H9 (cell line): ENCODE measurements around the gene RBFOX1. TPM values are rescaled to one million over a fixed set of nuclear protein-coding genes. Genes with fewer than 3 reads are reported as not detected.

Experiments
- DNase-seq: peaks from one replicate; pipeline ENCODE4 v3.0.0-alpha.2; 2017
- H2AFZ ChIP-seq: one replicate; pipeline ENCODE4 v1.6.1; 2013; ENCODE audit warnings: mild to moderate bottlenecking, low read length, control low read depth, moderate library complexity
- H2AK5ac ChIP-seq: 2 replicates; pipeline ENCODE4 v1.6.1; 2013; ENCODE audit warnings: low read length, control low read depth, mixed read lengths; ENCODE audit not compliant: insufficient read length
- H2BK120ac ChIP-seq: one replicate; pipeline ENCODE4 v1.6.1; 2013; ENCODE audit warnings: low read depth, mild to moderate bottlenecking, low read length, control low read depth, inconsistent platforms; ENCODE audit not compliant: poor library complexity, severe bottlenecking
- H2BK12ac ChIP-seq: 2 replicates; pipeline ENCODE4 v1.6.1; 2013; ENCODE audit warnings: low read length, control low read depth, mixed read lengths, low read depth; ENCODE audit not compliant: insufficient read length
- H2BK15ac ChIP-seq: 2 replicates; pipeline ENCODE4 v1.6.1; 2013; ENCODE audit warnings: low read depth, low read length, control low read depth
- H2BK20ac ChIP-seq: one replicate; pipeline ENCODE4 v1.6.1; 2013; ENCODE audit warnings: low read depth, mild to moderate bottlenecking, low read length, control low read depth, inconsistent platforms; ENCODE audit not compliant: poor library complexity, severe bottlenecking
- H2BK5ac ChIP-seq: 2 replicates; pipeline ENCODE4 v1.6.1; 2013; ENCODE audit warnings: low read length, control low read depth, mixed read lengths; ENCODE audit not compliant: insufficient read length
- H3K14ac ChIP-seq: 2 replicates; pipeline ENCODE4 v1.6.1; 2013; ENCODE audit warnings: low read length, control low read depth; ENCODE audit not compliant: insufficient read depth
- H3K18ac ChIP-seq: 2 replicates; pipeline ENCODE4 v1.6.1; 2013; ENCODE audit warnings: low read depth, mild to moderate bottlenecking, mixed read lengths, low read length, control low read depth; ENCODE audit not compliant: insufficient read length
- H3K23ac ChIP-seq: 2 replicates; pipeline ENCODE4 v1.6.1; 2013; ENCODE audit warnings: low read length, control low read depth, mixed read lengths, low read depth; ENCODE audit not compliant: insufficient read length
- H3K23me2 ChIP-seq: 2 replicates; pipeline ENCODE4 v1.6.1; 2013; ENCODE audit warnings: low read depth, mild to moderate bottlenecking, mixed read lengths, low read length, control low read depth; ENCODE audit not compliant: insufficient read length, poor library complexity, severe bottlenecking
- H3K27ac ChIP-seq: 2 replicates; pipeline ENCODE4 v1.5.1; 2013; ENCODE audit warnings: low read length, control low read depth, mixed read lengths, low read depth; ENCODE audit not compliant: insufficient read length
- H3K27me3 ChIP-seq: 2 replicates; pipeline ENCODE4 v1.6.1; 2013; ENCODE audit warnings: low read length, control low read depth, inconsistent platforms; ENCODE audit not compliant: insufficient read depth
- H3K4ac ChIP-seq: 2 replicates; pipeline ENCODE4 v1.6.1; 2013; ENCODE audit warnings: low read depth, mild to moderate bottlenecking, control low read depth, inconsistent platforms, low read length, moderate library complexity
- H3K4me1 ChIP-seq: 2 replicates; pipeline ENCODE4 v1.6.1; 2013; ENCODE audit warnings: low read length, control low read depth, inconsistent platforms; ENCODE audit not compliant: insufficient read depth
- H3K4me2 ChIP-seq: 2 replicates; pipeline ENCODE4 v1.6.1; 2013; ENCODE audit warnings: low read length, control low read depth, mixed read lengths; ENCODE audit not compliant: insufficient read length, insufficient read depth
- H3K56ac ChIP-seq: 2 replicates; pipeline ENCODE4 v1.6.1; 2013; ENCODE audit warnings: low read depth, mild to moderate bottlenecking, mixed read lengths, low read length, control low read depth; ENCODE audit not compliant: insufficient read length
- H3K79me1 ChIP-seq: 2 replicates; pipeline ENCODE4 v1.6.1; 2013; ENCODE audit warnings: low read depth, mild to moderate bottlenecking, moderate library complexity, low read length, control low read depth, inconsistent platforms; ENCODE audit not compliant: insufficient read depth, poor library complexity, severe bottlenecking
- H3K79me2 ChIP-seq: 2 replicates; pipeline ENCODE4 v1.6.1; 2013; ENCODE audit warnings: low read length, control low read depth, inconsistent platforms; ENCODE audit not compliant: insufficient read depth
- H3K9ac ChIP-seq: 2 replicates; pipeline ENCODE4 v1.6.1; 2013; ENCODE audit warnings: low read length, control low read depth, mixed read lengths; ENCODE audit not compliant: insufficient read length; ENCODE audit errors: extremely low read depth
- H3K9me3 ChIP-seq: one replicate; pipeline ENCODE4 v1.6.1; 2013; ENCODE audit warnings: low read depth, low read length, inconsistent platforms; ENCODE audit not compliant: control insufficient read depth
- H3T11ph ChIP-seq: one replicate; pipeline ENCODE4 v1.6.1; 2013; ENCODE audit warnings: mild to moderate bottlenecking, low read length, control low read depth, inconsistent platforms
- H4K20me1 ChIP-seq: one replicate; pipeline ENCODE4 v1.6.1; 2013; ENCODE audit not compliant: control insufficient read depth, insufficient read length, insufficient read depth
- H4K5ac ChIP-seq: 2 replicates; pipeline ENCODE4 v1.6.1; 2013; ENCODE audit warnings: low read depth, mild to moderate bottlenecking, mixed read lengths, low read length, control low read depth; ENCODE audit not compliant: insufficient read length
- H4K8ac ChIP-seq: replicated peaks from 2 replicates; pipeline ENCODE4 v1.6.1; 2013; ENCODE audit warnings: low read length, control low read depth, mixed read lengths, low read depth; ENCODE audit not compliant: insufficient read length
- H4K91ac ChIP-seq: 2 replicates; pipeline ENCODE4 v1.6.1; 2013; ENCODE audit warnings: low read depth, mild to moderate bottlenecking, moderate library complexity, mixed read lengths, low read length, control low read depth; ENCODE audit not compliant: insufficient read length
- H3K27ac Mint-ChIP-seq, 3 experiments: 2 replicates in 2 of 3; 3 replicates in 1 of 3; pipeline ENCODE4 v1.8.0; 2020 to 2021; ENCODE audit warnings: mixed read lengths in 3 of 3, mild to moderate bottlenecking in 1 of 3, moderate library complexity in 1 of 3
- H3K27me3 Mint-ChIP-seq: 2 replicates; pipeline ENCODE4 v1.8.0; 2021; ENCODE audit warnings: low read depth, mild to moderate bottlenecking, moderate library complexity, mixed read lengths
- H3K36me3 Mint-ChIP-seq, 3 experiments: 2 replicates in 2 of 3; 3 replicates in 1 of 3; pipeline ENCODE4 v1.8.0; 2020 to 2021; ENCODE audit warnings: low read depth in 3 of 3, mixed read lengths in 3 of 3; ENCODE audit not compliant: insufficient read depth in 1 of 3
- H3K4me1 Mint-ChIP-seq, 2 experiments: 2 replicates each; pipeline ENCODE4 v1.8.0; 2020; ENCODE audit warnings: mixed read lengths in 2 of 2
- H3K4me3 Mint-ChIP-seq, 2 experiments: 2 replicates in 1 of 2; 3 replicates in 1 of 2; pipeline ENCODE4 v1.8.0; 2020 to 2021; ENCODE audit warnings: mild to moderate bottlenecking in 2 of 2, mixed read lengths in 2 of 2, moderate library complexity in 1 of 2
- H3K9me3 Mint-ChIP-seq, 2 experiments: 2 replicates in 1 of 2; 3 replicates in 1 of 2; pipeline ENCODE4 v1.8.0; 2020; ENCODE audit warnings: mild to moderate bottlenecking in 2 of 2, mixed read lengths in 2 of 2, moderate library complexity in 1 of 2
- WGBS: extraction: QIAGEN DNeasy Blood & Tissue Kit; methylation state at CpG from one replicate; pipeline ENCODE4 v1.1.7; 2013; ENCODE audit warnings: missing lambda C conversion rate, low lambda C conversion rate, mixed read lengths; ENCODE audit not compliant: insufficient read length; ENCODE audit errors: extremely low coverage; 5-methylcytosine and 5-hydroxymethylcytosine counted together
- total RNA-seq: library from RNA; stranded (reverse); gene quantifications from 2 replicates; pipeline ENCODE4 v1.2.1, GENCODE V29; 2021
- TF ChIP-seq, protein P1 (sequence below): fragments of 200-600 bp; sonication (generic); conservative IDR thresholded peaks from 3 replicates; pipeline ENCODE4 v1.8.0; 2021; ENCODE audit warnings: antibody characterized with exemption, mild to moderate bottlenecking

Gene RBFOX1
- total RNA-seq, 1 experiment from 2014 or later, result 2.0 TPM

DNA sequence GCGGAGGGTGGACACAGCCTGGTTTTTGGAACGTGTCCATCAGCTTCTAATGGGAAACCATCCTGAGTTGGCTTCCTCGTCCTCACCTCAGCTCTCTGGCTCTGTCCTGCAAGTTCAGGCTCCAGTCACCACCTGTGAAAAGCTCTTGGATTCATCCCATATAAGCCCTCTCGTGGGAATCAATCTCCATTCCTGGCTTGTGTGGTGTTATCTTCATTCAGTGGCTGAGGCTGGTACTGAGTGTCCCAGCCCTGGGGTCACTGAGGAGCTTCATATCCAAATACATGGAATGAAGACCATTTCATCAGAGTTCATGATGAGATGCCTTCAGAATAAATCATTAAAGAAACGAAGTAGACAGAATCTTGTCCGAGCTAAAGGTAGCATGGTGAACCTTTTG, 189.2 kb downstream of the RBFOX1 start:
- Histone ChIP-seq H2BK12ac (no peak overlapping the region), H2BK120ac (no peak overlapping the region), H3K18ac (no peak overlapping the region), H3K4me1 (no peaks in the 10 kb centered on the region), H4K20me1 (no peaks in the 10 kb centered on the region), H3T11ph (no peak overlapping the region), H3K14ac (no peak overlapping the region), H2BK15ac (no peak overlapping the region), H4K8ac (no peak overlapping the region), H3K79me2 (no peaks in the 10 kb centered on the region), H3K56ac (no peak overlapping the region), H3K4me2 (no peak overlapping the region), H3K27ac (no peak overlapping the region), H4K91ac (no peak overlapping the region), H2BK5ac (no peak overlapping the region), H2BK20ac (no peak overlapping the region), H3K23ac (no peak overlapping the region), H3K27me3 (no peaks in the 10 kb centered on the region), H3K79me1 (no peaks in the 10 kb centered on the region), H2AFZ (no peak overlapping the region), H3K9me3 (no peaks in the 10 kb centered on the region), H4K5ac (no peak overlapping the region), H3K9ac (no peak overlapping the region), H3K23me2 (no peaks in the 10 kb centered on the region), H3K4ac (no peak overlapping the region), H2AK5ac (no peak overlapping the region)
- H3K9me3 Mint-ChIP-seq, result no peaks in the 10 kb centered on the region
- H3K27me3 Mint-ChIP-seq, result no peaks in the 10 kb centered on the region; the same call in 1 of the 2 replicates
- no peak for DNase-seq
- no peak overlapping the region for H3K4me3 Mint-ChIP-seq
- no peaks in the 10 kb centered on the region for H3K36me3 Mint-ChIP-seq
- no peak overlapping the region for H3K27ac Mint-ChIP-seq
- H3K4me1 Mint-ChIP-seq, result peaks cover 0 to 3% of the 10 kb centered on the region in 2 experiments; a peak in 2 of 4 replicates
- TF ChIP-seq, protein P1, sequence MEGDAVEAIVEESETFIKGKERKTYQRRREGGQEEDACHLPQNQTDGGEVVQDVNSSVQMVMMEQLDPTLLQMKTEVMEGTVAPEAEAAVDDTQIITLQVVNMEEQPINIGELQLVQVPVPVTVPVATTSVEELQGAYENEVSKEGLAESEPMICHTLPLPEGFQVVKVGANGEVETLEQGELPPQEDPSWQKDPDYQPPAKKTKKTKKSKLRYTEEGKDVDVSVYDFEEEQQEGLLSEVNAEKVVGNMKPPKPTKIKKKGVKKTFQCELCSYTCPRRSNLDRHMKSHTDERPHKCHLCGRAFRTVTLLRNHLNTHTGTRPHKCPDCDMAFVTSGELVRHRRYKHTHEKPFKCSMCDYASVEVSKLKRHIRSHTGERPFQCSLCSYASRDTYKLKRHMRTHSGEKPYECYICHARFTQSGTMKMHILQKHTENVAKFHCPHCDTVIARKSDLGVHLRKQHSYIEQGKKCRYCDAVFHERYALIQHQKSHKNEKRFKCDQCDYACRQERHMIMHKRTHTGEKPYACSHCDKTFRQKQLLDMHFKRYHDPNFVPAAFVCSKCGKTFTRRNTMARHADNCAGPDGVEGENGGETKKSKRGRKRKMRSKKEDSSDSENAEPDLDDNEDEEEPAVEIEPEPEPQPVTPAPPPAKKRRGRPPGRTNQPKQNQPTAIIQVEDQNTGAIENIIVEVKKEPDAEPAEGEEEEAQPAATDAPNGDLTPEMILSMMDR, result no peak
- WGBS, result no CpG with 5 or more reads among the region's 6 CpGs
